GM23248 (cell line): ENCODE measurements around the gene FILIP1L.

Source experiments
- EZH2 ChIP-seq: fragments of 200-600 bp; sonication (generic); IDR thresholded peaks from 2 replicates; pipeline ENCODE4 v1.6.1; 2018; ENCODE audit warnings: antibody characterized with exemption, mild to moderate bottlenecking; ENCODE audit not compliant: insufficient read depth, poor library complexity, severe bottlenecking
- EZH2phosphoT487 ChIP-seq: fragments of 200-600 bp; sonication (generic); IDR thresholded peaks from 2 replicates; pipeline ENCODE4 v1.6.1; 2018; ENCODE audit warnings: antibody characterized with exemption, moderate library complexity, mild to moderate bottlenecking, low read depth; ENCODE audit not compliant: insufficient read depth

DNA sequence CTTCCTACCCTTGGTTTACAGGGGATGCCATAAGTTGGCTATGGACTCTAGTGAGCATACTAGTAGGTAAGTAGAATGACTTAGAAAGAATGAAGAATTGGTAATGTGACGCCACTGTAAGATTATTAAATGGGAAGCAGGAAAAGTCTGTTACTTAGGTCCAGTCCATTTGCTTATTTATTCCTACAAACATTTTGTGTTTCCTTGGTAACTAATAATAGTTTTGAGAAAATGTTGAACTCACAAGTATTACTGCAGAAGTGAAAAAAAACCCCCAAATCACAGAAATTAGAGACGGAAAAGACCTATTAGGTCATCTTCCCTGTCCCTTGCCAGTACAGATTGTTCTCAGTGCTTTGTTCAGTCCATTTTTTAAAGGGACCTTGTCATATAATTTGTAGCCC is 233.2 kb downstream of the FILIP1L start:
- TF ChIP-seq EZH2 (no peak), EZH2phosphoT487 (no peak)
